Mesendoderm (in vitro differentiated cells): ENCODE measurements around the gene ARID5B.
A peak's percentile ranks its signal among the peaks of the same experiment; 100 is the strongest.

Experiments used
- DNase-seq: peaks from one replicate; pipeline ENCODE4 v3.0.0; 2013
- H2AK5ac ChIP-seq: 2 replicates; pipeline ENCODE4 v1.6.1; 2013; ENCODE audit warnings: low read length, inconsistent platforms
- H2BK120ac ChIP-seq: 2 replicates; pipeline ENCODE4 v1.6.1; 2013; ENCODE audit warnings: low read depth, mild to moderate bottlenecking, low read length, moderate library complexity, mixed read lengths
- H2BK15ac ChIP-seq: replicated peaks from 2 replicates; pipeline ENCODE4 v1.6.1; 2013; ENCODE audit warnings: low read depth, mild to moderate bottlenecking, moderate library complexity
- H2BK5ac ChIP-seq: 2 replicates; pipeline ENCODE4 v1.6.1; 2013; ENCODE audit warnings: low read length, inconsistent platforms
- H3K18ac ChIP-seq: 2 replicates; pipeline ENCODE4 v1.6.1; 2013; ENCODE audit warnings: mild to moderate bottlenecking, low read length, mixed read lengths
- H3K23ac ChIP-seq: one replicate; pipeline ENCODE4 v1.6.1; 2013; ENCODE audit warnings: low read length
- H3K27ac ChIP-seq: 2 replicates; pipeline ENCODE4 v1.5.1; 2013; ENCODE audit warnings: low read depth, mild to moderate bottlenecking, inconsistent platforms, low read length, moderate library complexity
- H3K27me3 ChIP-seq: 2 replicates; pipeline ENCODE4 v1.6.1; 2013; ENCODE audit warnings: low read length, control low read depth, mild to moderate bottlenecking, inconsistent platforms; ENCODE audit not compliant: insufficient read depth, poor library complexity
- H3K36me3 ChIP-seq: 2 replicates; pipeline ENCODE4 v1.6.1; 2013; ENCODE audit warnings: low read length, inconsistent platforms; ENCODE audit not compliant: control insufficient read depth, insufficient read depth
- H3K4ac ChIP-seq: one replicate; pipeline ENCODE4 v1.6.1; 2013; ENCODE audit warnings: low read depth, mild to moderate bottlenecking, low read length, moderate library complexity
- H3K4me1 ChIP-seq: 2 replicates; pipeline ENCODE4 v1.6.1; 2013; ENCODE audit warnings: low read depth, low read length, inconsistent platforms; ENCODE audit not compliant: control insufficient read depth
- H3K4me2 ChIP-seq: 2 replicates; pipeline ENCODE4 v1.6.1; 2013; ENCODE audit warnings: low read length
- H3K4me3 ChIP-seq: 2 replicates; pipeline ENCODE4 v1.5.1; 2013; ENCODE audit warnings: mild to moderate bottlenecking, low read length
- H3K56ac ChIP-seq: one replicate; pipeline ENCODE4 v1.6.1; 2013; ENCODE audit warnings: low read length
- H3K79me1 ChIP-seq: 2 replicates; pipeline ENCODE4 v1.6.1; 2013; ENCODE audit warnings: low read length, inconsistent platforms
- H3K79me2 ChIP-seq: 2 replicates; pipeline ENCODE4 v1.6.1; 2013; ENCODE audit warnings: mild to moderate bottlenecking, low read length; ENCODE audit not compliant: control insufficient read depth, insufficient read depth
- H3K9ac ChIP-seq: 2 replicates; pipeline ENCODE4 v1.6.1; 2013; ENCODE audit warnings: low read length, inconsistent platforms
- H4K5ac ChIP-seq: one replicate; pipeline ENCODE4 v1.6.1; 2013; ENCODE audit warnings: low read length
- H4K8ac ChIP-seq: one replicate; pipeline ENCODE4 v1.6.1; 2013; ENCODE audit warnings: low read depth, mild to moderate bottlenecking, control low read depth, low read length, moderate library complexity
- WGBS: extraction: QIAGEN DNeasy Blood & Tissue Kit; methylation state at CpG from one replicate; pipeline ENCODE4 v1.1.7; 2013; ENCODE audit warnings: low lambda C conversion rate, missing lambda C conversion rate; ENCODE audit not compliant: insufficient coverage; ENCODE audit errors: extremely low coverage; 5-methylcytosine and 5-hydroxymethylcytosine counted together

Gene ARID5B

DNA sequence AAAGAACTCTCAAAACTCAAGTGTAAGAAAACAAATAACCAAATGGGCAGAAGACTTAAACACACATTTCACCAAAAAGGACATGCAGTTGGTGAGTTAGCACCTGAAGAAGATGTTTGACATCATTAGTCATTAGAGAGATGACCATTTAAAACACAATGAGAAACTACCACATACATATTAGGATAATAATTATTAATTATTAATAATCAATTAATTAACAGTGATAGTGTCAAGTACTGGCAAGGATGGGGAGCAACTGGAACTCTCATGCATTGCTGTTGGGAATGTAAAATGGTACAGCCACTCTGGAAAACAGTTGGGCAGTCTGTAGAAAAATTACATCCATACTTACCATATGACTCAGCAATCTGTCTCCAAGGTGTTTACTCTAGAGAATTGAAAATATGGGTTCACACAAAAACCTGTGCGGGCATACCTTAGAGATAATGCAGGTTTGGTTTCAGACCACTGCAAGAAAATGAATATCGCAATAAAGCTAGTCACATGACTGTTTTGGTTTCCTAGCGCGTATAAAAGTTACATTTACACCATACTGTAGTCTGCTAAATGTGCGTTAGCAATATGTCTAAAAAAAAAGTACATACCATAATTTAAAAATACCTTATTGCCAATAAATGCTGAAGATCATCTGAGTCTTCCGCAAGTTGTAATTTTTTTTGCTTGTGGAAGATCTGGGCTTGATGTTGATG lies 30.3 kb downstream of the ARID5B start:
- Histone ChIP-seq H3K4ac (no peak overlapping the region), H3K79me2 (no peaks in the 10 kb centered on the region), H3K23ac (no peak overlapping the region), H3K4me1 (no peaks in the 10 kb centered on the region), H4K8ac (no peak overlapping the region), H4K5ac (no peak overlapping the region), H2BK120ac (no peak overlapping the region), H2BK5ac (no peak overlapping the region), H3K9ac (no peak overlapping the region), H3K4me3 (no peak overlapping the region), H3K27ac (no peak overlapping the region), H3K79me1 (no peaks in the 10 kb centered on the region), H3K4me2 (no peak overlapping the region), H3K36me3 (no peaks in the 10 kb centered on the region), H3K27me3 (no peaks in the 10 kb centered on the region), H2AK5ac (no peak overlapping the region), H3K56ac (no peak overlapping the region), H3K18ac (no peak overlapping the region), H2BK15ac (no peak overlapping the region)
- no peak for DNase-seq
- no CpG with 5 or more reads among the region's 6 CpGs for WGBS

DNA sequence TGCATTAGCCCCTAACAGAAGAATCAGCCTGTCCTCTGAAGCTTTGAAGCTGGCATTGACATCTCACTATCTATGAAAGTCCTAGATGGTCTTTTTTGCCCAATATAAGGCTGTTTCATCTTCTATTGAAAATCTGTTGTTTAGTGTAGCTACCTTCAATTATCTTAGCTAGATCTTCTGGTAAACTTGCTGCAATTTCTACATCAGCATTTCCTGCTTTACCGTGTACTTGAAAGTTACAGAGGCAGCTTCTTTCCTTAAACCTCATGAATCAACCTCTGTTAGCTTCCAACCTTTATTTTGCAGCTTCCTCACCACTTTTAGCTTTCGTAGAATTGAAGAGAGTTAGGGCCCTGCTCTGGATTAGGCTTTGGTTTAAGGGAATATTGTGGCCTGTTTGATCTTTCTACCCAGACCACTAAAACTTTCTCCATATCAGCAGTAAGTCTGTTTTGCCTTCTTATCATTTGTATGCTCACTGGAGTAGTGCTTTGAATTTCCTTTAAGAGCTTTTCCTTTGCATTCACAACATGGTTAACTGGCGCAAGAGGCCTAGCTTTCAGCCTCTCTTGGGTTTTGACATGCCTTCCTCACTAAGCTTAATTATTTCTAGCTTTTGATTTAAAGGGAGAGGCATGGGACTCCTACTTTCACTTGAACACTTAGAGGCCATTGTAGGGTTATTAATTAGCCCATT lies 32.5 kb downstream of the ARID5B start:
- H2BK120ac ChIP-seq = no peak overlapping the region
- no CpG with 5 or more reads among the region's 3 CpGs for WGBS
- H3K4me3 ChIP-seq = no peak overlapping the region
- H3K27ac ChIP-seq = no peak overlapping the region
- H3K27me3 ChIP-seq = no peaks in the 10 kb centered on the region
- H3K36me3 ChIP-seq = no peaks in the 10 kb centered on the region
- H2AK5ac ChIP-seq = no peak overlapping the region
- H3K79me2 ChIP-seq = no peaks in the 10 kb centered on the region
- H3K79me1 ChIP-seq = no peaks in the 10 kb centered on the region
- H3K9ac ChIP-seq = no peak overlapping the region
- no peaks in the 10 kb centered on the region for H3K4me1 ChIP-seq
- no peak overlapping the region for H4K8ac ChIP-seq
- H2BK15ac ChIP-seq = no peak overlapping the region
- no peak overlapping the region for H3K4me2 ChIP-seq
- H3K23ac ChIP-seq = no peak overlapping the region
- H4K5ac ChIP-seq = no peak overlapping the region
- no peak overlapping the region for H3K4ac ChIP-seq
- H2BK5ac ChIP-seq = no peak overlapping the region
- H3K56ac ChIP-seq = no peak overlapping the region
- DNase-seq = no peak
- H3K18ac ChIP-seq = no peak overlapping the region

DNA sequence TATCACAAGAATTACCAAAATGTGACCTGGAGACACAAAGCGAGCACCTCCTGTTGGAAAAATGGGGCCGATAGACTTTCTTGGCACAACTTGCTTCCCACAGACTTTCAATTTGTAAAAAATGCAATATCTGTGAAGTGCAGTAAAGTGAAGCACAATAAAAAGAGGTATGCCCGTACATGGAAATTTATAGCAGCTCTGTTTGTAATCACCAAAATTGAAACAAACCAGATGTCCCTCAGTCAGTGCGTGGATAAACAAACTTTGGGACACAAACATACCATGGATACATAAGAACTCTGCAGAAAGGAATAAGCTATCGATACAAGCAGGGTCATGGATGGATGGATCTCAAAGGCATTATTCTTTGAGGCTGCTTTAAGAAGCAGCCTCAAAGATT lies 33.6 kb downstream of the ARID5B start:
- no peak for DNase-seq
- Histone ChIP-seq H2BK120ac (no peak overlapping the region), H3K27ac (no peak overlapping the region), H3K18ac (no peak overlapping the region), H3K79me1 (no peaks in the 10 kb centered on the region), H3K4ac (no peak overlapping the region), H3K23ac (no peak overlapping the region), H3K79me2 (no peaks in the 10 kb centered on the region), H3K56ac (no peak overlapping the region), H3K4me1 (no peaks in the 10 kb centered on the region), H3K4me2 (no peak overlapping the region), H3K4me3 (no peak overlapping the region), H4K8ac (no peak overlapping the region), H2AK5ac (no peak overlapping the region), H3K27me3 (no peaks in the 10 kb centered on the region), H2BK5ac (no peak overlapping the region), H3K9ac (no peak overlapping the region), H3K36me3 (no peaks in the 10 kb centered on the region), H4K5ac (no peak overlapping the region), H2BK15ac (no peak overlapping the region)
- no CpG with 5 or more reads among the region's 5 CpGs for WGBS

DNA sequence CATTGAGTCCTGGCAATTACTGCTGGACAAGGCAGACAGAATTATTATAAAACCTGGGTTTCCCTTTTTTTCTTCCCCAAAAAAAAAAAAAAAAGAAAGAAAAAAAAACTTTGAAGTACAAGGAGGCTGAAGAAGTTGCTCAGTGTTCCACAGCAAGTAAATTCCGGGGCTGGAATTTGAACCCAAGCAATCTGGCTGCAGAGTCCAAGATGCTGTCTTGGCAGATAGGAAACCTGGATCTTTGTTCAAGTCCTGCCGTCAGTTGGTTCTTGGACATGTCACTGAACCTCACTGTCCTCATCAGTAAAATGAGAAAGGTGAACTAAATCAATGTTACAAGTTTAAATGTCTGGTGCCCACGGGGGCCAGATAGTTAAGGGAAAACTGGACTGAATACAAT lies 35.3 kb downstream of the ARID5B start:
- Histone ChIP-seq H4K5ac (no peak overlapping the region), H3K27ac (no peak overlapping the region), H3K36me3 (no peaks in the 10 kb centered on the region), H3K56ac (no peak overlapping the region), H3K9ac (no peak overlapping the region), H2BK5ac (no peak overlapping the region), H3K79me1 (no peaks in the 10 kb centered on the region), H2AK5ac (no peak overlapping the region), H3K4ac (no peak overlapping the region), H3K79me2 (no peaks in the 10 kb centered on the region), H3K4me2 (no peak overlapping the region), H3K27me3 (no peaks in the 10 kb centered on the region), H3K23ac (no peak overlapping the region), H2BK120ac (no peak overlapping the region), H3K4me3 (no peak overlapping the region), H2BK15ac (no peak overlapping the region), H3K18ac (no peak overlapping the region), H3K4me1 (no peaks in the 10 kb centered on the region), H4K8ac (no peak overlapping the region)
- WGBS = no CpG with 5 or more reads among the region's 3 CpGs
- no peak for DNase-seq

DNA sequence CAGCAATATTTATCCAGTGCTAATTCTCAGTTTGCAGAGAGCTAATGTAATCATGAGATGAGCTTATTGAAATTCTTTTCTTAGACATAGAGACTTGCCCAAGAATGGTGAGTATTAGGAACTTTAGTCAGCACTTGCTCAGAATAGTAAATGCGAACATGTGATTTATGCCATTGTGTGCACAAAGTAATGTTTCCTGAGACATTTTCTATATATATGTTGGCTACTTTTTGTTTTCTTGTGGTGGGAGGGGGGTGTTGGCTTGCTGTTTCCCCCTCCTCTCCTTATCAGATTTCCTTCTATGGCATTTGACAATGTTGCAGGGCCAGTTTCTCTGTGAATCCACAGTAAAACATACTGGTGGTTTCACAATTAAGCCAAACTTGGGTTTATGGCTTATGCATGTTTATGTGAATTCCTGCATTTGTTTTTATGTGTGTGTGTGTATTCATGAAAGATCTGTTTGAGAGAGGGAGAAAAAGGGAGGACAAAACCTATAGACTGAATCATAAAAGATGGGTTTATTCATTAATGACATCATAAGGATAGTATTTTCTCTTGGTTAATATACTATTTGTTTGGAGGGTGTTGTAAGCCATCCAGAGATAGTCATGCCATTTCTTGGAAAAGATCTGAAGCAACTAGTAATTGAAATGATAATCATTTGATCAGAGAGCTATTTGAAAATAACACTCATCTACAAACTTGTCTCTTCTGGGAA lies 36.3 kb downstream of the ARID5B start:
- Histone ChIP-seq H3K4me2 (no peak overlapping the region), H3K4me1 (no peaks in the 10 kb centered on the region), H3K27ac (no peak overlapping the region), H2BK120ac (no peak overlapping the region), H3K23ac (no peak overlapping the region), H3K79me2 (no peaks in the 10 kb centered on the region), H3K27me3 (no peaks in the 10 kb centered on the region), H2AK5ac (no peak overlapping the region), H4K8ac (no peak overlapping the region), H2BK5ac (no peak overlapping the region), H3K56ac (no peak overlapping the region), H4K5ac (no peak overlapping the region), H3K9ac (no peak overlapping the region), H2BK15ac (no peak overlapping the region), H3K36me3 (no peaks in the 10 kb centered on the region), H3K4ac (no peak overlapping the region), H3K79me1 (no peaks in the 10 kb centered on the region), H3K18ac (no peak overlapping the region), H3K4me3 (no peak overlapping the region)
- DNase-seq = peak; percentile 22
- WGBS = no CpG with 5 or more reads among the region's 1 CpG
